ENCODE results near the gene CCDC157.

Gene CCDC157

DNA sequence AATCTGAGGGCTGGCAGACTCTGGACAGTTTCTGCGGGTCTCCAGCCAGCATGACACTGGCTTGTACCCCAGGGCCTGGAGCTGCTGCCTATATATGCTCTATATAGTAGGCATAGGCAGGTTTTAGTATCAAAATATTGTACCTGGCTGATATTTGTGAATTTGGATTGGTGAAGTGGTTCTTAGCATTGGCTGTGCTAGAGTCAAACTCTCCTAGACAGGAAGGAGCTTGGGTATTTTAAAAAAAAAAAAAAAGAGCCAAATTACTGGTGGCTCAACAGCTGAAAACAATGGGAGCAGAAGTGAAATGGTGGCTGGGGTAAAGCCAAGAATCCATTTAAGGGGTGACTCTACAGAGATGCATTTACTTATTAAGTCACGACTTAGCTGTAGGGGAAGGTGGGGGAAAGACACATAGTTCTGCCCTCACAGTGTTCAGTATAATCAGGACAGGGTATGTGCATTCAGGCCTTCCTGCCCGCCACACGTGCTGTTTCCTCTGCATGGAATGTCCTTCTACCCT lies 57.8 kb downstream of the CCDC157 start:
- no peak for TF ChIP-seq MYC (IDR thresholded peaks at IDR 0.05; ENCODE audit: low read depth, low read length)
- no peak for TF ChIP-seq POLR2A (IDR thresholded peaks at IDR 0.05; ENCODE audit: extremely low read depth, insufficient read length)
- TF ChIP-seq, protein P1, sequence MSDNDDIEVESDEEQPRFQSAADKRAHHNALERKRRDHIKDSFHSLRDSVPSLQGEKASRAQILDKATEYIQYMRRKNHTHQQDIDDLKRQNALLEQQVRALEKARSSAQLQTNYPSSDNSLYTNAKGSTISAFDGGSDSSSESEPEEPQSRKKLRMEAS (IDR thresholded peaks at IDR 0.05; ENCODE audit: low read depth, low read length) = no peak
- no peak for TF ChIP-seq CTCF (IDR thresholded peaks at IDR 0.05; ENCODE audit: low read depth, low read length)
- no peak overlapping the region for H3K4me3 ChIP-seq (ENCODE audit: low read depth, low read length)
- no peak for DNase-seq (ENCODE audit: low read depth)

- TF ChIP-seq POLR2A (IDR thresholded peaks at IDR 0.05; ENCODE audit: extremely low read depth, insufficient read length) = no peak
- TF ChIP-seq, protein P1 (IDR thresholded peaks at IDR 0.05; ENCODE audit: low read depth, low read length) = no peak
- TF ChIP-seq MYC (IDR thresholded peaks at IDR 0.05; ENCODE audit: low read depth, low read length) = no peak
- TF ChIP-seq CTCF (IDR thresholded peaks at IDR 0.05; ENCODE audit: low read depth, low read length) = no peak
- DNase-seq (ENCODE audit: low read depth) = no peak
- H3K4me3 ChIP-seq (ENCODE audit: low read depth, low read length) = no peak overlapping the region
Observed at GRCh38 chr22:30416403-30416802, 59.6 kb downstream of the CCDC157 start.

DNA sequence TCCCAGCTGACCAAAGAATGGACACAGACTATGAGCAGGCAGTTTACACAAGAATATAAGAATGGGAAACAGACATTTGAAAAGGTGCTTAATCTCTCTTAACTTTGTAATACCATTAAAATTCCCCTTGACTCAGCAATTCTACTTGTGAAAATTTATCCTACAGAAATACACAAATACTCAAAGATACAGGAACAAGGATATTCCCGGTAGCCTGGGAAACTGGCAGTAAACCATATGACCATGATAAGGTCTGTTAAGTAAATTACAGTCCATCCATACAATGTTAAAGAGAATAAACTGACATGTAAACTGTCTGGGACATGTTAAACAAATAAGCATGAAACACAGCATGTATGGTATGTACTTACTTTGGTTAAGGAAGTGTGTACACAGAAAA lies 60.0 kb downstream of the CCDC157 start:
- H3K4me3 ChIP-seq (ENCODE audit: low read depth, low read length) = no peak overlapping the region
- no peak for TF ChIP-seq POLR2A (IDR thresholded peaks at IDR 0.05; ENCODE audit: extremely low read depth, insufficient read length)
- TF ChIP-seq, protein P1 (IDR thresholded peaks at IDR 0.05; ENCODE audit: low read depth, low read length) = no peak
- no peak for TF ChIP-seq MYC (IDR thresholded peaks at IDR 0.05; ENCODE audit: low read depth, low read length)
- no peak for TF ChIP-seq CTCF (IDR thresholded peaks at IDR 0.05; ENCODE audit: low read depth, low read length)
- DNase-seq (ENCODE audit: low read depth) = no peak

GRCh38 chr22:30420347-30421125 lies 63.7 kb downstream of the CCDC157 start:
- H3K4me3 ChIP-seq (ENCODE audit: low read depth, low read length) = no peak overlapping the region
- no peak for DNase-seq (ENCODE audit: low read depth)
- TF ChIP-seq CTCF (IDR thresholded peaks at IDR 0.05; ENCODE audit: low read depth, low read length) (no peak), POLR2A (IDR thresholded peaks at IDR 0.05; ENCODE audit: extremely low read depth, insufficient read length) (no peak), MYC (IDR thresholded peaks at IDR 0.05; ENCODE audit: low read depth, low read length) (no peak)
- TF ChIP-seq, protein P1 (IDR thresholded peaks at IDR 0.05; ENCODE audit: low read depth, low read length) = no peak

DNA sequence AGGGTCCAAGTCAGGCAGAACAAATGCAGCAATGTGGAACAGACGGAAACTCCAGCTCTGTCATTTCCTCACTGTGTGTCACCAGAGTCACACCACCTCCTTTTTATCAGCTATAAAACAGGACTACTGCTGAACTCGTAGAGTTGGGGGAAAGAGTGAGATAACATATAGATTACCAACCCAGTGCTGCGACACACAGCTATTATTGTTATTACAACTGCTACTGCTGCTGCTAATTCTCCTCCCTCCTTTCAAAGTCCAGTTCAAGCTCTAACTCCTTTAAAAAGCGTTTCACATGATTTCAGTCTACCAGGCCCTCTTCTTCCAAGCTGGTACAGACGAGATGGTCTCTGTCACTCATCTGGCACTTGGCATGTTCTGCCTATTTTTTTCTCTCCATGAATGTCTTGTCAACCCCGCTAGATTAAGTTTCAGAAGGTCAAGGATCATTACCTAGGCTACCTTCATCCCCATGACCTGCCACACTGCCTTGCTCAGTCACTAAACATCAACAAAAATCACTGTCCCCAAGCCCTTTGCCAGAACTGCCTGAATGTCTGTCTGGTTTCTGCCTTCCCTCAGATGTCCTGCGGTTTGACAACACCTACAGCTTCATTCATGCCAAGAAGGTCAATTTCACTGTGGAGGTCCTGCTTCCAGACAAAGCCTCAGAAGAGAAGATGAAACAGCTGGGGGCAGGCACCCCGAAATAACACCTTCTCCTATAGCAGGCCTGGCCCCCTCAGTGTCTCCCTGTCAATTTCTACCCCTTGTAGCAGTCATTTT lies 65.1 kb downstream of the CCDC157 start:
- no peak for TF ChIP-seq MYC (IDR thresholded peaks at IDR 0.05; ENCODE audit: low read depth, low read length)
- TF ChIP-seq, protein P1 (IDR thresholded peaks at IDR 0.05; ENCODE audit: low read depth, low read length) = no peak
- no peak for TF ChIP-seq POLR2A (IDR thresholded peaks at IDR 0.05; ENCODE audit: extremely low read depth, insufficient read length)
- no peak for TF ChIP-seq CTCF (IDR thresholded peaks at IDR 0.05; ENCODE audit: low read depth, low read length)
- DNase-seq (ENCODE audit: low read depth) = no peak
- H3K4me3 ChIP-seq (ENCODE audit: low read depth, low read length) = no peak overlapping the region
